ENCODE data around the gene BATF3. TPM values are rescaled to one million over a fixed set of nuclear protein-coding genes. Genes with fewer than 3 reads are reported as not detected.

The BATF3 gene
- total RNA-seq, 1 donor from 2014 or later = not detected

DNA sequence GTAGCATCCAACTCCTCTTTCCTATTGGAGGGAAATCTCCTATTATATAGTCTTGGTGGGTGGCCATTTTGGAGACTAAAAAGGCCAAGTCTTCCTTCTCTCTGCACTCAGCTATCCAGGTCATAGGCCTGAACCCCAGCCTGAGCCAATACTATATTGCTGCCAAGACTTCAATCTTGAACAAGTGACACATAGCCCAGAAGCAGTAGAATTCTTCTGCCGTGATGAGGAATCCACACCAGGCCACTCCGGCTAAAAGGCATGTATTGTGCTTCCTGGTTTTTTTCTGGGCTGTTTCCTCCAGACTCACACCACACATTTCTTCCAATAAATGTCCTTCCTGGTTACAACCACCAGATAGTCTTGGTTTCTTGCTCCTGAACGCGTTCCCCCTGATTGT lies 48.1 kb downstream of the BATF3 start:
- no peaks in the 10 kb centered on the region for H3K9me3 ChIP-seq (ENCODE audit: low read depth)
- peaks cover 5% of the 10 kb centered on the region for H3K27me3 Mint-ChIP-seq (ENCODE audit: insufficient read depth, low read depth)
- no peaks in the 10 kb centered on the region for H3F3A ChIP-seq (ENCODE audit: low read depth)
- H3K27ac ChIP-seq = no peak overlapping the region
- H3K4me3 Mint-ChIP-seq = no peak overlapping the region
- no peak overlapping the region for H3K9ac ChIP-seq
- H2AFZ ChIP-seq (replicated peaks) = no peak overlapping the region
- no peak for DNase-seq (ENCODE audit: low spot score)
- H3K27me3 ChIP-seq = no peaks in the 10 kb centered on the region
- no peak overlapping the region for H3K4me2 ChIP-seq
- H3K27ac Mint-ChIP-seq = no peak overlapping the region
- TF ChIP-seq, protein P1, sequence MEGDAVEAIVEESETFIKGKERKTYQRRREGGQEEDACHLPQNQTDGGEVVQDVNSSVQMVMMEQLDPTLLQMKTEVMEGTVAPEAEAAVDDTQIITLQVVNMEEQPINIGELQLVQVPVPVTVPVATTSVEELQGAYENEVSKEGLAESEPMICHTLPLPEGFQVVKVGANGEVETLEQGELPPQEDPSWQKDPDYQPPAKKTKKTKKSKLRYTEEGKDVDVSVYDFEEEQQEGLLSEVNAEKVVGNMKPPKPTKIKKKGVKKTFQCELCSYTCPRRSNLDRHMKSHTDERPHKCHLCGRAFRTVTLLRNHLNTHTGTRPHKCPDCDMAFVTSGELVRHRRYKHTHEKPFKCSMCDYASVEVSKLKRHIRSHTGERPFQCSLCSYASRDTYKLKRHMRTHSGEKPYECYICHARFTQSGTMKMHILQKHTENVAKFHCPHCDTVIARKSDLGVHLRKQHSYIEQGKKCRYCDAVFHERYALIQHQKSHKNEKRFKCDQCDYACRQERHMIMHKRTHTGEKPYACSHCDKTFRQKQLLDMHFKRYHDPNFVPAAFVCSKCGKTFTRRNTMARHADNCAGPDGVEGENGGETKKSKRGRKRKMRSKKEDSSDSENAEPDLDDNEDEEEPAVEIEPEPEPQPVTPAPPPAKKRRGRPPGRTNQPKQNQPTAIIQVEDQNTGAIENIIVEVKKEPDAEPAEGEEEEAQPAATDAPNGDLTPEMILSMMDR (IDR thresholded peaks at IDR 0.05) = no peak
- no peak for TF ChIP-seq EZH2phosphoT487 (IDR thresholded peaks at IDR 0.05)
- TF ChIP-seq EZH2 (IDR thresholded peaks at IDR 0.05) = no peak
- no peaks in the 10 kb centered on the region for H3K79me2 ChIP-seq (ENCODE audit: low read depth)
- no peaks in the 10 kb centered on the region for H4K20me1 ChIP-seq (ENCODE audit: low read depth)
- no peaks in the 10 kb centered on the region for H3K9me3 Mint-ChIP-seq
- no peaks in the 10 kb centered on the region for H3K36me3 Mint-ChIP-seq
- H3K4me1 ChIP-seq = no peaks in the 10 kb centered on the region
- H3K4me3 ChIP-seq = no peak overlapping the region
- no peaks in the 10 kb centered on the region for H3K36me3 ChIP-seq
- no peaks in the 10 kb centered on the region for H3K4me1 Mint-ChIP-seq

- Histone ChIP-seq H3K27ac (no peak overlapping the region), H3K36me3 (no peaks in the 10 kb centered on the region), H3K4me2 (no peak overlapping the region), H3K4me1 (no peaks in the 10 kb centered on the region), H3K79me2 (ENCODE audit: low read depth) (no peaks in the 10 kb centered on the region), H3K4me3 (no peak overlapping the region), H2AFZ (replicated peaks) (no peak overlapping the region), H3F3A (ENCODE audit: low read depth) (no peaks in the 10 kb centered on the region), H4K20me1 (ENCODE audit: low read depth) (no peaks in the 10 kb centered on the region), H3K9me3 (ENCODE audit: low read depth) (no peaks in the 10 kb centered on the region), H3K9ac (no peak overlapping the region), H3K27me3 (no peaks in the 10 kb centered on the region)
- DNase-seq (ENCODE audit: low spot score) = no peak
- no peaks in the 10 kb centered on the region for H3K36me3 Mint-ChIP-seq
- H3K9me3 Mint-ChIP-seq = no peaks in the 10 kb centered on the region
- H3K27ac Mint-ChIP-seq = no peak overlapping the region
- no peak overlapping the region for H3K4me3 Mint-ChIP-seq
- peaks cover 5% of the 10 kb centered on the region for H3K27me3 Mint-ChIP-seq (ENCODE audit: insufficient read depth, low read depth)
- TF ChIP-seq EZH2phosphoT487 (IDR thresholded peaks at IDR 0.05) (no peak), EZH2 (IDR thresholded peaks at IDR 0.05) (no peak)
- TF ChIP-seq, protein P1 (IDR thresholded peaks at IDR 0.05) = no peak
- no peaks in the 10 kb centered on the region for H3K4me1 Mint-ChIP-seq
Measured at GRCh38 chr1:212650228-212650627, 49.4 kb downstream of the BATF3 start.

DNA sequence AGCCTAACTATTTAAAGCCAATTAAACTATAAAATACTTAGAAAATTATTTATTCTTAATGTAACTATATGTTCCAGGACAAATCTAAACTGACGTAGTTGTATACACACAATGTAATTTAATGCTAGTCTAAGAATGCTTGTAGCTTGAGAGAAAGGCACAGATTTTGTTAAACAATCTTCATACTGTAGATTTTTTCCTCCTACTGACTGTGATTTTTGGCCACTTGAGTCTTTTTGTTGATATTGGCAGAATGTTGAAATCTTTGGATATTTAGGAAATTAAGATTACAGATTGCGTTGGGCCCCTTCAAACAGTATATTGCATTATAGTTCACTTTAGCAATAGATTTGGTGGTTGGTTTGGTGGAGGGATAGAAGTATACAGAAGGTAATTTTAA lies 50.6 kb downstream of the BATF3 start:
- no peak overlapping the region for H3K27ac Mint-ChIP-seq
- peaks cover 6% of the 10 kb centered on the region for H3K27me3 Mint-ChIP-seq (ENCODE audit: insufficient read depth, low read depth)
- no peak overlapping the region for H3K4me3 ChIP-seq
- no peaks in the 10 kb centered on the region for H3K27me3 ChIP-seq
- H3K9me3 Mint-ChIP-seq = no peaks in the 10 kb centered on the region
- H3K4me1 Mint-ChIP-seq = no peaks in the 10 kb centered on the region
- no peak overlapping the region for H3K4me2 ChIP-seq
- no peak overlapping the region for H3K9ac ChIP-seq
- no peaks in the 10 kb centered on the region for H3K36me3 Mint-ChIP-seq
- no peaks in the 10 kb centered on the region for H3K36me3 ChIP-seq
- TF ChIP-seq EZH2phosphoT487 (IDR thresholded peaks at IDR 0.05) = no peak
- TF ChIP-seq, protein P1 (IDR thresholded peaks at IDR 0.05) = no peak
- TF ChIP-seq EZH2 (IDR thresholded peaks at IDR 0.05) = no peak
- H3K4me1 ChIP-seq = no peaks in the 10 kb centered on the region
- H3K4me3 Mint-ChIP-seq = no peak overlapping the region
- H4K20me1 ChIP-seq (ENCODE audit: low read depth) = no peaks in the 10 kb centered on the region
- no peaks in the 10 kb centered on the region for H3K9me3 ChIP-seq (ENCODE audit: low read depth)
- no peak overlapping the region for H3K27ac ChIP-seq
- H3F3A ChIP-seq (ENCODE audit: low read depth) = no peaks in the 10 kb centered on the region
- H2AFZ ChIP-seq (replicated peaks) = no peak overlapping the region
- no peaks in the 10 kb centered on the region for H3K79me2 ChIP-seq (ENCODE audit: low read depth)
- no peak for DNase-seq (ENCODE audit: low spot score)

Measured in neural progenitor cell (in vitro differentiated cells).